ENCODE measurements around the gene TEX19. TPM values are rescaled to one million over a fixed set of nuclear protein-coding genes. Genes with fewer than 3 reads are reported as not detected.
A peak's percentile ranks its signal among the peaks of the same experiment; 100 is the strongest.

The TEX19 gene
- total RNA-seq, 1 donor from 2014 or later, result not detected

DNA sequence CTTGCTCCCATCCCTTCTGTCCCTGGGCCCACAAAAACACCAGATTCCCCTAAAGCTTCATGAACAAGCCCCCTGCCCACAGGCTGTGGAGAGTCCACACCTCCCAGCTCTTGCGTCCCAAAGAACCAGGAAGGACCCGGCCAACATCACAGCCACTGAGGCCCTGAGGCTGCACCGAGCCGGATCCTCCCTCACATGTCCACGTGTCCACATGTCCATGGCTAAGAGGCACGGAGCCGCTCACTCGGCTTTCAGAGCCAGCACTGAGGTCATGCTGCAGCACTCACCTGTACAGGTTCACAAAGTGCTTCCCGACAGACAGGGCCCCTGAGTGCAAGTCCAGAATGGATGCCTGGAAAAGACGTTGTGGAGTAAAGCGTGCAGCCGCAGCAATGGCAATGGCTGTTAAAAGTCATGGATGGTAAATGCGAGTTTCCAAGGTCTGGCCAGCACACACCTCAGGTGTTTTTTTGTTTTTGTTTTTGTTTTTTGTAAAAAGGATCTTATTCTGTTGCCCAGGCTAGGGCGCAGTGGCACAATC is 47.2 kb downstream of the TEX19 start:
- no peak for FAIRE-seq
- TF ChIP-seq, protein P1, sequence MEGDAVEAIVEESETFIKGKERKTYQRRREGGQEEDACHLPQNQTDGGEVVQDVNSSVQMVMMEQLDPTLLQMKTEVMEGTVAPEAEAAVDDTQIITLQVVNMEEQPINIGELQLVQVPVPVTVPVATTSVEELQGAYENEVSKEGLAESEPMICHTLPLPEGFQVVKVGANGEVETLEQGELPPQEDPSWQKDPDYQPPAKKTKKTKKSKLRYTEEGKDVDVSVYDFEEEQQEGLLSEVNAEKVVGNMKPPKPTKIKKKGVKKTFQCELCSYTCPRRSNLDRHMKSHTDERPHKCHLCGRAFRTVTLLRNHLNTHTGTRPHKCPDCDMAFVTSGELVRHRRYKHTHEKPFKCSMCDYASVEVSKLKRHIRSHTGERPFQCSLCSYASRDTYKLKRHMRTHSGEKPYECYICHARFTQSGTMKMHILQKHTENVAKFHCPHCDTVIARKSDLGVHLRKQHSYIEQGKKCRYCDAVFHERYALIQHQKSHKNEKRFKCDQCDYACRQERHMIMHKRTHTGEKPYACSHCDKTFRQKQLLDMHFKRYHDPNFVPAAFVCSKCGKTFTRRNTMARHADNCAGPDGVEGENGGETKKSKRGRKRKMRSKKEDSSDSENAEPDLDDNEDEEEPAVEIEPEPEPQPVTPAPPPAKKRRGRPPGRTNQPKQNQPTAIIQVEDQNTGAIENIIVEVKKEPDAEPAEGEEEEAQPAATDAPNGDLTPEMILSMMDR (IDR thresholded peaks at IDR 0.05; ENCODE audit: insufficient read depth, low read length, severe bottlenecking), result no peak
- Histone ChIP-seq H3K36me3 (ENCODE audit: control insufficient read depth, insufficient read depth, low read length) (peaks cover 12% of the 10 kb centered on the region), H3K27me3 (ENCODE audit: control insufficient read depth, insufficient read depth, low read length) (no peaks in the 10 kb centered on the region), H3K4me3 (ENCODE audit: low read depth, low read length) (no peak overlapping the region)
- no peak for DNase-seq (ENCODE audit: low read depth)

DNA sequence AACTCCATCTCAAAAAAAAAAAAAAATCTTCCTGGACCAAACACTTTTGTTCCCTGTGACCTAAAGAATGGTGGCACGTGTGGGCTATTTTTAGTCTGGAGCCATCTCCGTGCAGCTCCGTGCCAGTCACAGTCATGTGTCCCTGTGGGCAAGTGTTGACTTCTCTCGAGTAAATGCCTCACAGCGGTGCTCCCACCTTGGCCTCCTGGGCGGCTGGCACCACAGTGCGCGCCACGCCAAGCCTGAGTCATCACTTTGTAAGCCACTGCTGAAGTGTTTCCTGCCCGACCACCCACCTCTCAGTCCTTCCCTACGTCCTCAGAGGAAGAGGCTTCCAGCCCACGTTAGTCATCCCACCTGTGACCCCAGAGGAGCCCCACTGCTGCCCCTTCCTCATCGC is 48.2 kb downstream of the TEX19 start:
- H3K36me3 ChIP-seq (ENCODE audit: control insufficient read depth, insufficient read depth, low read length), result peaks cover 11% of the 10 kb centered on the region
- TF ChIP-seq, protein P1 (IDR thresholded peaks at IDR 0.05; ENCODE audit: insufficient read depth, low read length, severe bottlenecking), result no peak
- H3K27me3 ChIP-seq (ENCODE audit: control insufficient read depth, insufficient read depth, low read length), result no peaks in the 10 kb centered on the region
- no peak for FAIRE-seq
- DNase-seq (ENCODE audit: low read depth), result peak; percentile 18
- H3K4me3 ChIP-seq (ENCODE audit: low read depth, low read length), result no peak overlapping the region

DNA sequence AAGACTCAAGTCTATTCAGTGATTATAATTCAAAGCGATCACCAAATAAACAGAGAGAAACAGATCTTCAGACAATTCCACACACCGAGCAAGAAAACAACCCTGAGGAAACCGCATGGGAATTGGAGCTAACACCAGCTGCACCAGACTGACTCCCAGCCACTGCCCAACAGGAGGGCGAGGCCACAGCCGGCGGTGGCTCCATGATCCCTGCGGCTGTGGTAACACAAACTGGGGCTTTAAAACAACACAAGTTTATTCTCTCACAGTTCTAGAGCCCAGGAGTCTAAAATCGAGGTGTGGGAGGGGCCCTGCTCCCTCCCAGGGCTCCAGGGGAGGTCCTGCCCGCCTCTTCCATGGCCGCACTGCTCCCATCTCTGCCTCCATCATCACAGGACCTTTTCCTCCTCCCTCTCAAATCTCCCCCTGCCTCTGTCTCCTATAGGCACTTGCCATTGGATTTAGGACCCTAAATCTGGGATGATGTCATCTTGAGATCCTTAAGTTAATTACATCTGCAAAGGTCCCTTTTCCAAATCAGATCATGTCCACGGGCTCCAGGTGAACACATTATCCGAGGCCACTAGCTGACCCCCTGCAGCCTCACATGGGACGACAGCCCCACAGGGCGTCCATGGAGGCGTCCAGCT is 49.4 kb downstream of the TEX19 start:
- Histone ChIP-seq H3K4me3 (ENCODE audit: low read depth, low read length) (no peak overlapping the region), H3K36me3 (ENCODE audit: control insufficient read depth, insufficient read depth, low read length) (peaks cover 10% of the 10 kb centered on the region), H3K27me3 (ENCODE audit: control insufficient read depth, insufficient read depth, low read length) (no peaks in the 10 kb centered on the region)
- TF ChIP-seq, protein P1 (IDR thresholded peaks at IDR 0.05; ENCODE audit: insufficient read depth, low read length, severe bottlenecking), result no peak
- DNase-seq (ENCODE audit: low read depth) (no peak), FAIRE-seq (no peak)

DNA sequence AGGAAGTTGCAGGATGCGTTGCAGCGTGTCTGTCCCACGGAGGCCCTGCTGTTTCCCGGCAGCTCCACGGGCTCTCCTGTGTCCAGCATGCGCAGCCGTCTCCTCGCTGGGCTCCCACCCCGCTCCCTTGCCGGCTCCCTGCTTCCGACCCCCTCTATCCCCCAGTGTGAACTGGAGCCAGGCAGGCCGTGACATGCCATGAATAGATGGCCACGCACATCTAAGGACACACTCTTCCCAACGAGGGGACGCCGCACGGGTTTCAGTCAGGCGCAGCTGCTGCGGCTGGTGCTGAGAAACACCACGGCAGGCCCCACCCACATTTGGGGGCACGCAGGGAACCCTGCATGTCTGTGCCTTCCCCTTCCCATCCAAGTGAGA is 49.9 kb downstream of the TEX19 start:
- FAIRE-seq, result no peak
- H3K36me3 ChIP-seq (ENCODE audit: control insufficient read depth, insufficient read depth, low read length), result peaks cover 6% of the 10 kb centered on the region
- TF ChIP-seq, protein P1 (IDR thresholded peaks at IDR 0.05; ENCODE audit: insufficient read depth, low read length, severe bottlenecking), result no peak
- DNase-seq (ENCODE audit: low read depth), result no peak
- no peaks in the 10 kb centered on the region for H3K27me3 ChIP-seq (ENCODE audit: control insufficient read depth, insufficient read depth, low read length)
- no peak overlapping the region for H3K4me3 ChIP-seq (ENCODE audit: low read depth, low read length)

DNA sequence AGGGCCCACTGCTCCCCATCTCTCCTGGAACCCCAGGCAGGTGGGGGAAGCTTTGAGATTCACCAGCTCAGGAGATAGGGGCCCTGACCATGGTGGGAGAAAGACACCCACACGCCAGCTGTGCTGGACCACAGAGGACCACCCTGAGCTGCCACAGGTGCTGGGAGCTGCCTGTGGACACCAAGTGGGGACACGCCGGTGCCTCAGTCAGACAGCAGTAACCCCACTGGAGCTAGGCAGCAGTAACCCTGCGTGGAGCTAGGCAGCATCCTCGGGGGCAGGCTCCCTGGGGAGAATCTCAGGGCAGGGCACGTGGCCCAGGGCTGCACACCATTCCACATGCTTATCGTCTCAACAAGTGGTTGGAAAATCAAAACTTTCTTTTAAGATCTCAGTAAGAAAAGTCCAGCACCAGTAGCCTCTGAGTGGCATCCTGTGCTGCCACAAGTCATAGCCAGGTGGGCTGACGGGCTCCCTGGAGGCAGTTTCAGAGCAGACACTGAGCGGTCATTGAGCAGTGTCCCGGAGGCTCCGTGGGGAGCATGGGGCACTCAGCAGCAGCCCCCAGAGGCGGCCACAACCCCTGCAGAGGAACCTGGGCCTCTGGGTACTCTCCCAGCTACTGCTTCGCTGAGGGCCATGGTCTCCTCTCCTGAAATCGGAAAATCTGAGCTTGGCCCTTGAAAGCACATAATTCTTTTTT is 51.1 kb downstream of the TEX19 start:
- TF ChIP-seq, protein P1 (IDR thresholded peaks at IDR 0.05; ENCODE audit: insufficient read depth, low read length, severe bottlenecking), result no peak
- FAIRE-seq (no peak), DNase-seq (ENCODE audit: low read depth) (no peak)
- Histone ChIP-seq H3K4me3 (ENCODE audit: low read depth, low read length) (no peak overlapping the region), H3K27me3 (ENCODE audit: control insufficient read depth, insufficient read depth, low read length) (no peaks in the 10 kb centered on the region), H3K36me3 (ENCODE audit: control insufficient read depth, insufficient read depth, low read length) (peaks cover 7% of the 10 kb centered on the region)

All from bronchial epithelial cell (primary cell).